Endothelial cell of umbilical vein (primary cell): Measurements from ENCODE around the gene WNT9B.

Experiments
- GATA2 ChIP-seq: IDR thresholded peaks from 2 replicates; pipeline ENCODE4 v1.7.0; 2011; ENCODE audit warnings: low read depth, mild to moderate bottlenecking, moderate library complexity, mixed read lengths, low read length; ENCODE audit not compliant: insufficient read length, insufficient read depth
- POLR2AphosphoS5 ChIP-seq: IDR thresholded peaks from 2 replicates; pipeline ENCODE4 v1.6.1; 2012; ENCODE audit warnings: low read depth, mild to moderate bottlenecking, control low read depth, low read length, moderate library complexity; ENCODE audit not compliant: insufficient read depth
- TF ChIP-seq, protein P1 (sequence below), 2 donors: IDR thresholded peaks; 1 replicate in 1 of 2; 2 replicates in 1 of 2; pipeline ENCODE4 v1.5.1; 2011; ENCODE audit warnings: low read length in 2 of 2, mild to moderate bottlenecking in 2 of 2, moderate library complexity in 2 of 2, control low read depth in 1 of 2, inconsistent platforms in 1 of 2, low read depth in 1 of 2; ENCODE audit not compliant: insufficient read depth in 1 of 2; ENCODE audit errors: extremely low read depth in 1 of 2

DNA sequence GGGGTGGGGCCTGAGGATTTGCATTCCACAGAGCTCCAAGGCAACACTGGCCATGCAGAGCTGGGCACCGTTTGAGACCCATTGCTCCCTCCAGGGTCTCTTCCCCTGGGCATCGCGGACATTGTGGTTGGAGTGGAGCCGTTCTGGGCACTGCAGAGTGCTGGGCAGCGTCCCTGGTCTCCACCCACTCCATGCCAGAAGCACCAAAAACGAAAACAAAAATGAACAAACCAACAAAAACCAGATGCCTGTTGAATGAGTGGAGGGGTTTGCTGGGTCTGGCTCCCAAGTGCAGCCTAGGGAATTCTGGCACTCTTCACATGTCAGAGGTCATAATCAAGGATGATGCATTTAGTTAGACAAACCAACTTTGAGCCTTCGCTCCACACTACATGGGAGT is 17.9 kb downstream of the WNT9B start:
- TF ChIP-seq POLR2AphosphoS5 (no peak), GATA2 (no peak)
- TF ChIP-seq, protein P1, sequence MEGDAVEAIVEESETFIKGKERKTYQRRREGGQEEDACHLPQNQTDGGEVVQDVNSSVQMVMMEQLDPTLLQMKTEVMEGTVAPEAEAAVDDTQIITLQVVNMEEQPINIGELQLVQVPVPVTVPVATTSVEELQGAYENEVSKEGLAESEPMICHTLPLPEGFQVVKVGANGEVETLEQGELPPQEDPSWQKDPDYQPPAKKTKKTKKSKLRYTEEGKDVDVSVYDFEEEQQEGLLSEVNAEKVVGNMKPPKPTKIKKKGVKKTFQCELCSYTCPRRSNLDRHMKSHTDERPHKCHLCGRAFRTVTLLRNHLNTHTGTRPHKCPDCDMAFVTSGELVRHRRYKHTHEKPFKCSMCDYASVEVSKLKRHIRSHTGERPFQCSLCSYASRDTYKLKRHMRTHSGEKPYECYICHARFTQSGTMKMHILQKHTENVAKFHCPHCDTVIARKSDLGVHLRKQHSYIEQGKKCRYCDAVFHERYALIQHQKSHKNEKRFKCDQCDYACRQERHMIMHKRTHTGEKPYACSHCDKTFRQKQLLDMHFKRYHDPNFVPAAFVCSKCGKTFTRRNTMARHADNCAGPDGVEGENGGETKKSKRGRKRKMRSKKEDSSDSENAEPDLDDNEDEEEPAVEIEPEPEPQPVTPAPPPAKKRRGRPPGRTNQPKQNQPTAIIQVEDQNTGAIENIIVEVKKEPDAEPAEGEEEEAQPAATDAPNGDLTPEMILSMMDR (IDR thresholded peaks at IDR 0.05; ENCODE audit: extremely low read depth in 1 of 2, insufficient read depth in 1 of 2, low read depth in 1 of 2, low read length in 2 of 2): no peak
